GM12878 (cell line): ENCODE measurements around the gene NBDY. TPM values are rescaled to one million over a fixed set of nuclear protein-coding genes. Genes with fewer than 3 reads are reported as not detected.

Experiments
- ATAC-seq: fragments of 200-7000 bp; cut with Tn5 transposase; 3 replicates; pipeline ENCODE4 v1.9.1; 2020; ENCODE audit warnings: mild to moderate bottlenecking, moderate library complexity
- BruUV-seq: library from RNA; stranded (reverse); fragments of 400-500 nt; replicated peaks from 2 replicates; lab custom pipeline; 2021; lab: Mats Ljungman, UMichigan
- CTCF ChIA-PET: fragments of 300-600 bp; sonication (Branson Sonifier 250); formaldehyde crosslinking; extraction: SDS; loops from one replicate; lab custom pipeline; 2021; ENCODE audit warnings: inconsistent platforms; lab: Yijun Ruan, JAX
- POLR2A ChIA-PET: fragments of 350-600 bp; formaldehyde crosslinking; extraction: SDS; loops from one replicate; lab custom pipeline; 2021; ENCODE audit warnings: inconsistent platforms; lab: Charles Lee
- RAD21 ChIA-PET: fragments of 300-600 bp; sonication (Branson Sonifier 250); formaldehyde crosslinking; loops from one replicate; lab custom pipeline; 2023; ENCODE audit warnings: antibody characterized with exemption; ENCODE audit not compliant: unreplicated experiment; lab: Charles Lee
- SMC1A ChIA-PET: fragments of 300-600 bp; sonication (Branson Sonifier 250); formaldehyde crosslinking; loops from one replicate; lab custom pipeline; 2023; ENCODE audit not compliant: unreplicated experiment, uncharacterized antibody; lab: Charles Lee
- DNase-seq: peaks from one replicate; pipeline ENCODE4 v3.0.0-alpha.2; 2011; ENCODE audit warnings: low read depth, low spot score
- FAIRE-seq: peaks from 3 replicates; lab custom pipeline; 2011; peaks lifted over from hg19 to GRCh38; lab: Jason Lieb, UNC
- H2AFZ ChIP-seq: 2 replicates; pipeline ENCODE4 v1.6.0; 2011; ENCODE audit warnings: low read depth, low read length, control low read depth; ENCODE audit not compliant: control insufficient read depth
- H3K27ac ChIP-seq: 2 replicates; pipeline ENCODE4 v1.5.1; 2011; ENCODE audit warnings: control low read depth; ENCODE audit not compliant: control insufficient read depth, insufficient read depth
- H3K27me3 ChIP-seq, 2 experiments: replicated peaks in 1 of 2; 2 replicates each; pipeline versions ENCODE4 v1.6.0 to v1.6.1; 2011; ENCODE audit warnings: low read length in 1 of 2; ENCODE audit not compliant: control insufficient read depth in 2 of 2, insufficient read depth in 2 of 2
- H3K36me3 ChIP-seq, 2 experiments: 2 replicates each; pipeline ENCODE4 v1.5.1; 2011; ENCODE audit warnings: low read length in 1 of 2; ENCODE audit not compliant: control insufficient read depth in 2 of 2, insufficient read depth in 2 of 2
- H3K4me1 ChIP-seq: 2 replicates; pipeline ENCODE4 v1.6.1; 2011; ENCODE audit warnings: mild to moderate bottlenecking, low read length, moderate library complexity, mixed read lengths; ENCODE audit not compliant: control insufficient read depth, insufficient read depth
- H3K4me2 ChIP-seq: 2 replicates; pipeline ENCODE4 v1.6.0; 2011; ENCODE audit warnings: control low read depth; ENCODE audit not compliant: control insufficient read depth, insufficient read depth
- H3K4me3 ChIP-seq: fragments of 200-600 bp; sonication (generic); 2 replicates; pipeline ENCODE4 v1.5.1; 2016
- H3K79me2 ChIP-seq: 2 replicates; pipeline ENCODE4 v1.6.0; 2011; ENCODE audit warnings: low read length; ENCODE audit not compliant: control insufficient read depth, insufficient read depth
- H3K9ac ChIP-seq: 2 replicates; pipeline ENCODE4 v1.8.0; 2011; ENCODE audit warnings: low read length, control low read depth, mixed read lengths; ENCODE audit not compliant: control insufficient read depth, insufficient read depth
- H3K9me3 ChIP-seq: replicated peaks from 3 replicates; pipeline ENCODE4 v1.5.1; 2011; ENCODE audit warnings: mild to moderate bottlenecking, low read length; ENCODE audit not compliant: control insufficient read depth, insufficient read depth
- H4K20me1 ChIP-seq: 2 replicates; pipeline ENCODE4 v1.6.0; 2011; ENCODE audit not compliant: control insufficient read depth, insufficient read depth
- BHLHE40 ChIP-seq, 2 experiments: fragments of 450-650 bp in 1 of 2; IDR thresholded peaks; 2 replicates each; pipeline ENCODE4 v1.6.1; 2011 to 2017; ENCODE audit warnings: low read depth in 2 of 2, borderline replicate concordance in 1 of 2, improper control_type of control experiment in 1 of 2, low read length in 1 of 2, mild to moderate bottlenecking in 1 of 2
- BMI1 ChIP-seq: fragments of 450-650 bp; IDR thresholded peaks from 2 replicates; pipeline ENCODE4 v1.6.1; 2016; ENCODE audit warnings: mild to moderate bottlenecking, moderate library complexity, borderline replicate concordance
- CHD4 ChIP-seq: fragments of 200-600 bp; sonication (generic); IDR thresholded peaks from 2 replicates; pipeline ENCODE4 v1.6.1; 2016; ENCODE audit warnings: mild to moderate bottlenecking
- MYC ChIP-seq: IDR thresholded peaks from 2 replicates; pipeline ENCODE4 v1.6.1; 2011; ENCODE audit warnings: mild to moderate bottlenecking, low read length, moderate library complexity, inconsistent platforms; ENCODE audit not compliant: insufficient read depth, insufficient replicate concordance, insufficient read length, severe bottlenecking
- NRF1 ChIP-seq: conservative IDR thresholded peaks from 2 replicates; pipeline ENCODE4 v1.6.1; 2011; ENCODE audit warnings: mild to moderate bottlenecking, low read depth, low read length, improper control_type of control experiment
- PAX8 ChIP-seq: fragments of 450-650 bp; IDR thresholded peaks from 2 replicates; pipeline ENCODE4 v1.6.1; 2017; ENCODE audit warnings: mild to moderate bottlenecking, moderate library complexity
- SIX5 ChIP-seq: IDR thresholded peaks from 2 replicates; pipeline ENCODE4 v1.6.1; 2011; ENCODE audit warnings: mild to moderate bottlenecking, low read depth, low read length, moderate library complexity; ENCODE audit not compliant: severe bottlenecking
- WGBS: methylation state at CpG from one replicate; pipeline ENCODE4 v1.1.6; 2016; ENCODE audit warnings: low lambda C conversion rate; ENCODE audit not compliant: insufficient replicate concordance, insufficient coverage; ENCODE audit errors: missing lambda C conversion rate; 5-methylcytosine and 5-hydroxymethylcytosine counted together
- in situ Hi-C: fragments of 300-500 bp; cut with MboI; formaldehyde crosslinking; loops from 9 replicates; pipeline ENCODE4 v1.14.3; 2018; ENCODE audit warnings: mixed read lengths
- intact Hi-C: fragments of 100-400 bp; cut with micrococcal nuclease; formaldehyde crosslinking; loops from one replicate; pipeline ENCODE4 v1.14.2; 2022; ENCODE audit not compliant: unreplicated experiment
- polyA plus RNA-seq, 11 experiments: library from polyadenylated mRNA; depleted of rRNA in 4 of 11; unstranded in 6 of 11; stranded (reverse) in 5 of 11; fragments of >200 nt; fragmentation: Nextera tagmentation in 4 of 11; fragmentation: Illumina TruSeq in 1 of 11; extraction: Ambion mirVana in 4 of 11; extraction: Trizol in 1 of 11; gene quantifications; 1 replicate in 1 of 11; 2 replicates in 10 of 11; pipeline versions ENCODE4 v1.2.1 to v1.2.3, GENCODE V29; 2011 to 2016; ENCODE audit warnings: inconsistent platforms in 2 of 11, missing spikeins in 2 of 11, low read depth in 1 of 11
- total RNA-seq, 4 experiments: library from RNA; depleted of rRNA in 3 of 4; stranded (reverse); fragments of >200 nt in 3 of 4; fragmentation: Illumina TruSeq in 1 of 4; extraction: Trizol in 1 of 4; gene quantifications; 2 replicates each; pipeline versions ENCODE4 v1.2.1 to v1.2.3, GENCODE V29; 2013 to 2021
- TF ChIP-seq, protein P1 (sequence below): fragments of 450-650 bp; IDR thresholded peaks from 2 replicates; pipeline ENCODE4 v1.6.1; 2018; ENCODE audit warnings: borderline replicate concordance, mild to moderate bottlenecking; ENCODE audit not compliant: partially characterized antibody
- TF ChIP-seq, protein P2 (sequence below): IDR thresholded peaks from 2 replicates; pipeline ENCODE4 v1.6.1; 2012; ENCODE audit warnings: improper control_type of control experiment, low read depth, low read length; ENCODE audit not compliant: insufficient replicate concordance
- TF ChIP-seq, protein P3 (sequence below): fragments of 450-650 bp; IDR thresholded peaks from 2 replicates; pipeline ENCODE4 v1.6.1; 2017; ENCODE audit warnings: mild to moderate bottlenecking, low read depth, inconsistent platforms; ENCODE audit not compliant: poor library complexity, severe bottlenecking
- TF ChIP-seq, protein P4 (sequence below): IDR thresholded peaks from 2 replicates; pipeline ENCODE4 v1.6.1; 2012; ENCODE audit warnings: low read depth, low read length, improper control_type of control experiment

The NBDY gene
- total and polyA plus RNA-seq, 10 of the 15 experiments (the other 5 are each of a cell fraction or from before 2014, with no cell fraction given) = 10.8 to 122 (median 61.5) TPM

DNA sequence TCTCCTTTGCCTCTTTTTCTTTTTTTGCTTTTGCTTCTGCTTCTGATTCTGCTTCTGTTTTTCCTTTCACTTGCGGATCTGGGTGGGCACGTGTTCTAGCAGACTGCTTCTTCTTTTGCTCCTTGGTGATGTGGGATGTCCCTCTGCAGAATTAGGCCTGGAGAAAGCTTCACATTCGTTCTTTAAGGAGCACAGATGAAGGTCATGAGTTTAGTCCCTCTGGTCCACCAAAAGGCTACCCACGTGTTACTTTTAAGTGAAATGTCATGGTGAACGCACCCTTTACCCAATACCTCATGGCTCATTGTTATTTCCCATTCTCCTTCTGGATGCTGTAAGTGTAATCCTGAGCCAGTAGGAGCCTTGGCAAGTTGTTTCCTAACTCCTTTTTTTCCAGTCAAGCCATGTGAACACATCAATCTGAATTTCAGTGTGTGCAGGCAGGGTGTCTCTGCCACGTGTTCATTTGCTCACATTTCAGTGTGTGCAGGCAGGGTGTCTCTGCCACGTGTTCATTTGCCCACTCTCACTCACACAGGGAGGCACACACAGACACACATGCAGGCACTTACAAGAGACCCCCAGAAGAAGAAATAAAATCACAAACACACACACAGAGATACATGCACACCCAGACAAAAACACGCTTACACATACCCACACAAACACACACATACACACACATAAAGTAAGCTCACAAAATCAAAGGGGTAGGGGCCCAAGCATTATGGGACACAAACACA is 36.9 kb downstream of the NBDY start:
- peaks cover 31% of the 10 kb centered on the region for H3K4me1 ChIP-seq
- ATAC-seq = no peak
- POLR2A ChIA-PET = no interaction called here
- TF ChIP-seq BMI1 (no peak), CHD4 (no peak), PAX8 (no peak), SIX5 (no peak), NRF1 (no peak), BHLHE40 (IDR thresholded peaks at IDR 0.05; ENCODE audit: borderline replicate concordance in 1 of 2, low read depth in 2 of 2, low read length in 1 of 2) (peak; percentile 77 to 84), MYC (peak; percentile 79)
- TF ChIP-seq, protein P1, sequence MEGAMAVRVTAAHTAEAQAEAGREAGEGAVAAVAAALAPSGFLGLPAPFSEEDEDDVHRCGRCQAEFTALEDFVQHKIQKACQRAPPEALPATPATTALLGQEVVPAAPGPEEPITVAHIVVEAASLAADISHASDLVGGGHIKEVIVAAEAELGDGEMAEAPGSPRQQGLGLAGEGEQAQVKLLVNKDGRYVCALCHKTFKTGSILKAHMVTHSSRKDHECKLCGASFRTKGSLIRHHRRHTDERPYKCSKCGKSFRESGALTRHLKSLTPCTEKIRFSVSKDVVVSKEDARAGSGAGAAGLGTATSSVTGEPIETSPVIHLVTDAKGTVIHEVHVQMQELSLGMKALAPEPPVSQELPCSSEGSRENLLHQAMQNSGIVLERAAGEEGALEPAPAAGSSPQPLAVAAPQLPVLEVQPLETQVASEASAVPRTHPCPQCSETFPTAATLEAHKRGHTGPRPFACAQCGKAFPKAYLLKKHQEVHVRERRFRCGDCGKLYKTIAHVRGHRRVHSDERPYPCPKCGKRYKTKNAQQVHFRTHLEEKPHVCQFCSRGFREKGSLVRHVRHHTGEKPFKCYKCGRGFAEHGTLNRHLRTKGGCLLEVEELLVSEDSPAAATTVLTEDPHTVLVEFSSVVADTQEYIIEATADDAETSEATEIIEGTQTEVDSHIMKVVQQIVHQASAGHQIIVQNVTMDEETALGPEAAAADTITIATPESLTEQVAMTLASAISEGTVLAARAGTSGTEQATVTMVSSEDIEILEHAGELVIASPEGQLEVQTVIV = no peak
- TF ChIP-seq, protein P2, sequence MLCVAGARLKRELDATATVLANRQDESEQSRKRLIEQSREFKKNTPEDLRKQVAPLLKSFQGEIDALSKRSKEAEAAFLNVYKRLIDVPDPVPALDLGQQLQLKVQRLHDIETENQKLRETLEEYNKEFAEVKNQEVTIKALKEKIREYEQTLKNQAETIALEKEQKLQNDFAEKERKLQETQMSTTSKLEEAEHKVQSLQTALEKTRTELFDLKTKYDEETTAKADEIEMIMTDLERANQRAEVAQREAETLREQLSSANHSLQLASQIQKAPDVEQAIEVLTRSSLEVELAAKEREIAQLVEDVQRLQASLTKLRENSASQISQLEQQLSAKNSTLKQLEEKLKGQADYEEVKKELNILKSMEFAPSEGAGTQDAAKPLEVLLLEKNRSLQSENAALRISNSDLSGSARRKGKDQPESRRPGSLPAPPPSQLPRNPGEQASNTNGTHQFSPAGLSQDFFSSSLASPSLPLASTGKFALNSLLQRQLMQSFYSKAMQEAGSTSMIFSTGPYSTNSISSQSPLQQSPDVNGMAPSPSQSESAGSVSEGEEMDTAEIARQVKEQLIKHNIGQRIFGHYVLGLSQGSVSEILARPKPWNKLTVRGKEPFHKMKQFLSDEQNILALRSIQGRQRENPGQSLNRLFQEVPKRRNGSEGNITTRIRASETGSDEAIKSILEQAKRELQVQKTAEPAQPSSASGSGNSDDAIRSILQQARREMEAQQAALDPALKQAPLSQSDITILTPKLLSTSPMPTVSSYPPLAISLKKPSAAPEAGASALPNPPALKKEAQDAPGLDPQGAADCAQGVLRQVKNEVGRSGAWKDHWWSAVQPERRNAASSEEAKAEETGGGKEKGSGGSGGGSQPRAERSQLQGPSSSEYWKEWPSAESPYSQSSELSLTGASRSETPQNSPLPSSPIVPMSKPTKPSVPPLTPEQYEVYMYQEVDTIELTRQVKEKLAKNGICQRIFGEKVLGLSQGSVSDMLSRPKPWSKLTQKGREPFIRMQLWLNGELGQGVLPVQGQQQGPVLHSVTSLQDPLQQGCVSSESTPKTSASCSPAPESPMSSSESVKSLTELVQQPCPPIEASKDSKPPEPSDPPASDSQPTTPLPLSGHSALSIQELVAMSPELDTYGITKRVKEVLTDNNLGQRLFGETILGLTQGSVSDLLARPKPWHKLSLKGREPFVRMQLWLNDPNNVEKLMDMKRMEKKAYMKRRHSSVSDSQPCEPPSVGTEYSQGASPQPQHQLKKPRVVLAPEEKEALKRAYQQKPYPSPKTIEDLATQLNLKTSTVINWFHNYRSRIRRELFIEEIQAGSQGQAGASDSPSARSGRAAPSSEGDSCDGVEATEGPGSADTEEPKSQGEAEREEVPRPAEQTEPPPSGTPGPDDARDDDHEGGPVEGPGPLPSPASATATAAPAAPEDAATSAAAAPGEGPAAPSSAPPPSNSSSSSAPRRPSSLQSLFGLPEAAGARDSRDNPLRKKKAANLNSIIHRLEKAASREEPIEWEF = no peak
- TF ChIP-seq, protein P3, sequence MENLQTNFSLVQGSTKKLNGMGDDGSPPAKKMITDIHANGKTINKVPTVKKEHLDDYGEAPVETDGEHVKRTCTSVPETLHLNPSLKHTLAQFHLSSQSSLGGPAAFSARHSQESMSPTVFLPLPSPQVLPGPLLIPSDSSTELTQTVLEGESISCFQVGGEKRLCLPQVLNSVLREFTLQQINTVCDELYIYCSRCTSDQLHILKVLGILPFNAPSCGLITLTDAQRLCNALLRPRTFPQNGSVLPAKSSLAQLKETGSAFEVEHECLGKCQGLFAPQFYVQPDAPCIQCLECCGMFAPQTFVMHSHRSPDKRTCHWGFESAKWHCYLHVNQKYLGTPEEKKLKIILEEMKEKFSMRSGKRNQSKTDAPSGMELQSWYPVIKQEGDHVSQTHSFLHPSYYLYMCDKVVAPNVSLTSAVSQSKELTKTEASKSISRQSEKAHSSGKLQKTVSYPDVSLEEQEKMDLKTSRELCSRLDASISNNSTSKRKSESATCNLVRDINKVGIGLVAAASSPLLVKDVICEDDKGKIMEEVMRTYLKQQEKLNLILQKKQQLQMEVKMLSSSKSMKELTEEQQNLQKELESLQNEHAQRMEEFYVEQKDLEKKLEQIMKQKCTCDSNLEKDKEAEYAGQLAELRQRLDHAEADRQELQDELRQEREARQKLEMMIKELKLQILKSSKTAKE = no peak
- TF ChIP-seq, protein P4, sequence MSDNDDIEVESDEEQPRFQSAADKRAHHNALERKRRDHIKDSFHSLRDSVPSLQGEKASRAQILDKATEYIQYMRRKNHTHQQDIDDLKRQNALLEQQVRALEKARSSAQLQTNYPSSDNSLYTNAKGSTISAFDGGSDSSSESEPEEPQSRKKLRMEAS = peak; percentile 52; the same call in 1 of the 2 replicates

More for the DNA sequence above, 36.9 kb downstream of the NBDY start:
- ChIA-PET CTCF (interaction anchor here (0.9 to 4.5 kb wide), 8 partner anchors 9 to 687 kb away, joined by 3 to 25 read pairs (median 6); partner anchors contain the start of gene NBDY), SMC1A (interaction anchor here (0.9 to 2.8 kb wide), 4 partner anchors 17 to 212 kb away, joined by 3 to 17 read pairs (median 4); no protein-coding TSS in a partner anchor), RAD21 (interaction anchor here (1.0 to 2.9 kb wide), 5 partner anchors 22 to 212 kb away, joined by 3 to 16 read pairs (median 4); no protein-coding TSS in a partner anchor)
- Histone ChIP-seq H4K20me1 (no peaks in the 10 kb centered on the region), H3K36me3 (no peaks in the 10 kb centered on the region; a peak in 1 of 4 replicates), H3K79me2 (peaks cover 4% of the 10 kb centered on the region), H3K4me2 (peak overlapping the region; percentile 77), H2AFZ (peak overlapping the region; percentile 85), H3K9ac (peak overlapping the region; percentile 71), H3K27ac (peak overlapping the region; percentile 90), H3K9me3 (no peaks in the 10 kb centered on the region), H3K27me3 (no peaks in the 10 kb centered on the region), H3K4me3 (peak overlapping the region; percentile 74)
- FAIRE-seq = no peak
- no peak for DNase-seq
- intact Hi-C loops = no loop called here
- in situ Hi-C loops = no loop called here
- TSS peak; percentile 57 for BruUV-seq
- 29% methylated on average over 8 of the region's 8 CpGs for WGBS
